Hepatocyte (in vitro differentiated cells): ENCODE measurements around the gene PPP2R3C.

Experiments
- CTCF ChIP-seq: fragments of 200-600 bp; sonication (generic); IDR thresholded peaks from 2 replicates; pipeline ENCODE4 v1.5.1; 2016; ENCODE audit warnings: antibody characterized with exemption, mild to moderate bottlenecking; ENCODE audit not compliant: poor library complexity
- EZH2 ChIP-seq: fragments of 200-600 bp; sonication (generic); IDR thresholded peaks from 2 replicates; pipeline ENCODE4 v1.6.1; 2016; ENCODE audit warnings: antibody characterized with exemption, mild to moderate bottlenecking, borderline replicate concordance

DNA sequence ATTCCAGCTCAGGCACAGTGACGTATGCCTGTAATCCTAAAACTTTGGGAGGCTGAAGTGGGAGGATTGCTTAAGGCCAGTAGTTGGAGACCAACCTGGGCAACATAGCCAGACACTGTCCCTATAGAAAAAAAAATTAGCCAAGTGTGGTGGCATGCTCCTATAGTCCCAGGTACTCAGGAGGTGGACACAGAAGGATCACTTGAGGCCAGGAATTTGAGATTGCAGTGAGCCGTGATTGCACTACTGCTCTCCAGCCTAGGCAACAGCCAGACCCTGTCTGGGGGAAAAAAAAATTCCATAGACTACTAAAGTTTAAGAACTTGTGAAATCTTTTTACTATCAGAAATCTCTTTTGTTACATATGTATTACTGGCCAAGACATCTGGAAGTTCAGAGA is 69.2 kb downstream of the PPP2R3C start:
- no peak for TF ChIP-seq EZH2
- no peak for TF ChIP-seq CTCF
